HG03565 (cell line): ENCODE data around the gene HSPG2.
"Not testable (repeated sequence)": the region's sequence is repeated elsewhere in the genome, so short reads cannot be mapped to it uniquely, and the experiment has no call there.

Experiments used
- ATAC-seq: cut with Tn5 transposase; IDR thresholded peaks from one replicate; pipeline ENCODE4 v1.9.1; 2021; ENCODE audit warnings: mild to moderate bottlenecking, moderate library complexity; ENCODE audit not compliant: unreplicated experiment

HSPG2 gene

GRCh38 chr1:21813542-21813941, 123.6 kb downstream of the HSPG2 start:
- no peak for ATAC-seq

- ATAC-seq = no peak
Observed at GRCh38 chr1:21811875-21812305, 125.2 kb downstream of the HSPG2 start, which contains the start of gene LDLRAD2. TSS of gene LDLRAD2 (plus strand) at chr1:21812265. CDS start at chr1:21812452, 187 bp downstream.

- no peak for ATAC-seq
Observed at GRCh38 chr1:21804536-21804935, 132.6 kb downstream of the HSPG2 start.

GRCh38 chr1:21801100-21801499, 136.0 kb downstream of the HSPG2 start:
- no peak for ATAC-seq

GRCh38 chr1:21799730-21800129, 137.4 kb downstream of the HSPG2 start:
- no peak for ATAC-seq

- ATAC-seq = no peak
Observed at GRCh38 chr1:21795075-21795474, 142.0 kb downstream of the HSPG2 start.

- ATAC-seq = no peak
Observed at GRCh38 chr1:21794656-21795055, 142.5 kb downstream of the HSPG2 start.

DNA sequence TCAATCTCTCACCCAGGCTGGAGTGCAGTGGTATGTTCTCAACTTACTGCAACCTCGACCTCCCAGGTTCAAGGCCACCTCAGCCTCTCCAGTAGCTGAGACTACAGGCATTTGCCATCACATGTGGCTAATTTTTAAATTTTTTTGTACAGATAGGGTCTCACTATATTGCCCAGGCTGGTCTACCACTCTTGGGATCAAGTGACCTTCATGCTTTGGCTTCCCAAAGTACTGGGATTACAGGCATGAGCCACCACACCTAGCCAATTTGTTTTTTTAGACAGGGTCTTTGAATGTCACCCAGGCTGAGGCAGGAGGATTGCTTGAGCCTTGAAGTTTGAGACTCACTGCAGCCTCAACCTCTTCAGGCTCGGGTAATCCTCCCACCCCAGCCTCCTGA, 144.0 kb downstream of the HSPG2 start:
- ATAC-seq = no peak

DNA sequence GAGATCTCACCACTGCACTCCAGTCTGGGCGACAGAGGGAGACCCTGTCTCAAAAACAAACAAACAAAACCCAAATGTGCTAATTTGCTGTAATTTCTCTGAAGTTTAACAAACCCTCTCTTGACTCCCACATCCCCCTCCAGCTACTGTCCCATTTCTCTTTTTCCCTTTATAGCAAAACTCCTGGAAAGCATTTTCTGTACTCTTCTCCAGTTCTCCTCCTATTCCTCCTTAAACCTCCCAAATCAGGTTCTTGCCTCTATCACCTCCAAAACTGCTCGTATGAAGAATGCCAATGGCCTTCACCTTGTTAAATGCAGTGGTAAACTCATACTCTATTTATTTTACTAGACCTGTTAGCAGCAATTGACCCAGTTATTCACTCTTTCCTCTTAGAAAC, 150.5 kb downstream of the HSPG2 start:
- ATAC-seq = no peak

DNA sequence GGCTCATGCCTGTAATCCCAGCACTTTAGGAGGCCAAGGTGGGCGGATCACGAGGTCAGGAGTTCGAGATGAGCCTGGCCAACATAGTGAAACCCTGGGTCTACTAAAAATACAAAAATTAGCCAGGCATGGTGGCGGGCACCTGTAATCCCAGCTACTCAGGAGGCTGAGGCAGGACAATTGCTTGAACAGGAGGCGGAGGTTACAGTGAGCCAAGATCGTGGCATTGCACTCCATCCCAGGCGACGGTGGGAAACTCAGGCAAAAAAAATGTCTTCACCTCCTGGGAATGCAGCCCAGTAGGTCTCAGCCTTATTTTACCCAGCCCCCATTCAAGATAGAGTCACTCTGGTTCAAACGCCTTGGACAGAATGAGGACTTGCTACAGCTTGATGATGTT, 151.3 kb downstream of the HSPG2 start:
- not testable (repeated sequence) for ATAC-seq

DNA sequence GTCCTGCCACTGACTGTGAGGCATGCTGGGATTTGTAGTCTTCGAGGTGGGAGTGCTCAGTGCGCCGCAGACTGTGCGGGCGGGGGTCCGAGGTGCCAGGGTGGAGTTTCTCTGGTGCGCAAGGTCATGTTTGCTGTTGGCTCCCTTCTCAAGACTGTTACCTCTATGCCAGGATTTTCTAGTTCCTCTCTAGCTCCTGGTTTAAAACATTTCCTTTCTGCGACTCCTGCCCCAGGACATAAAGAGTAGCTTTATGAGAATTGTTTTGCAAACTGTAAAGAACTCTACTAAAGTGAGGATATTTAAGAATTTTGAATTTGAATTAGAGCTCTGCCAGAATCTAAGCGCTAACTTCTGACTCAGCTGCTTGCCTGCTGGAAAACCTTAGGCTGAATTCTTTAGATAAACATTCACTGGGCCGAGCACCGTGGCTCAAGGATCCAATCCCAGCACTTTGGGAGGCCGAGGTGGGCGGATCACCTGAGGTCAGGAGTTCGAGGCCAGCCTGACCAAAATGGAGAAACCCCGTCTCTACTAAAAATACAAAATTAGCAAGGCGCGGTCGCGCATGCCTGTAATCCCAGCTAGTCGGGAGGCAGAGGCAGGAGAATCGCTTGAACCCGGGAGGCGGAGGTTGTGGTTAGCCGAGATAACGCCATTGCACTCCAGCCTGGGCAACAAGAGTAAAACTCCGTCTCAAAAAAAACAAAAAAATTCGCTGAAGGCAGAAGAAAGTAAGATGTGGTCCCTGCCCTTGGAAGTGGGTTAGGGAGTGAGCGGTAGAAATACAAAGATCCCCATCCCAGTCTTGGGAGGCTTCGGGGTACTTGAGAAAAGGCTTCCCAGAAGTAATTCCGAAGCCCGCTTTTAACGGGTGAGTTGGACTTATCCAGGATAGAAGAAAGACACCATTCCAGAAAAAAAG, 153.2 kb downstream of the HSPG2 start:
- no peak for ATAC-seq

- ATAC-seq = peak; percentile 53
Observed at GRCh38 chr1:21782868-21783678, 154.0 kb downstream of the HSPG2 start, which contains the start of gene USP48. TSS of gene USP48 (minus strand) at chr1:21783149. CDS start at chr1:21782957, 192 bp downstream.

DNA sequence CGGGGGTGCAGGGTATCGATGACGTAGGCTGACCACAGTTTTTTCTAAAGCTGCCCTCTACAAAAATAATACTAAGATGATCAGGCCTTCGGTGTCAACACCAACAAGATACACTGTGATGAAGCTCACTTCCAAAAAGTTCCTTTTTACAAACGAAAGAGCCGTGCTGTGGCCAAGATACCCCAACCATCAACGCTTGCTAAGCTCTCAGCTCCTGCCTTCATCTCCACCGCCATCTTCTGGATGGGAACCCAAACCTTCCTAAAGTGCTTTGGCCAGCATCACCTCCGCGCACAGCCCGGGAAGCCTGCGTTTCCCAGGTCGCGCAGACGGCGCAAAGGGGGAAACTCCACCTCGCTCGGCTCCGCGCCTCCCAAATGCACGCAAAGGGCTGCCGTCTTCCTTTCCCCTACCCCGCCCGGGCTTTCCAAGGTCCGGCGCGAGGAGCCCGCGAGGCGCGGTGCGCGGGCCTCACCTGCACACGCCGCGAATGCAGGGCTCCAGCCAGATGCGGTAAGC, 154.7 kb downstream of the HSPG2 start:
- ATAC-seq = peak; percentile 7

- peak; percentile 15 for ATAC-seq
Observed at GRCh38 chr1:21781815-21782348, 155.2 kb downstream of the HSPG2 start.

DNA sequence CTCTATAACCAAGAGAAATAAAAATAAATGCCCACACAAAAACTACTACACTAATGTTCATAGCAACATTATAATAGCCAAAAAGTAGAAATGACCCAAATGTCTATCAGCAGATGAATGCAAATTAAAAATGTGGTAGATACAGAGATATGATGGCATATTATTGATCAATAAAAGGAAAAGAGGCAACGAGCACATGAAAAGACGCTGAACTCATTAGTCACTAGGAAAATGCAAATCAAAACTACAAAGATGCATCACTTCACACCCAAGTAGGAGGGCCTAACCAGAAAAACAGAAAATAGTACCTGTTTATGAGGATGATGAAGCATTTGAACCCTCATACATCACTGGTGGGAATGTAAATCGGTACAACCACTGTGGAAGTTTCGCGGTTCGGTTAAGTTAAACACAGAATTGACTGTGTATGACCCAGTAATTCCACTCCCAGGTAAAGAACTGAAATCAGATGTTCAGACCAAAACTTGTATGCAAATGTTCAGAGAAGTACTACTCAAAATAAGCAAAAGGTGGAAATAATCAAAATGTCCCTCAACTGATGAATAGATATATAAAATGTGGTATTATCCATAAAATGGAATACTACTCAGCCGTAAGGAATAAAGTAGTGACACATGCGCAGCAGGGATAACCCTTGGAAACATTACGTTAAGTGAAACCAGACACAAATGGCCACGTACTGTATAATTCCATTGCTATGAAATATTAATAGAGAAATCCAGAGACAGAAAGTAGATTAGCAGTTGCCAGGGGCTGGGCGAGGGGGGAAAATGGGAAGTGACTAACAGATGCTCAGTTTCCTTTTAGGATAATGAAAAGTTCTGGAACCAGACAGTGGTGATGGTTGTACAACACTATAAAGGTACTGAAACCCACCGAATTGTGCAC, 157.2 kb downstream of the HSPG2 start:
- ATAC-seq = peak; percentile 25

DNA sequence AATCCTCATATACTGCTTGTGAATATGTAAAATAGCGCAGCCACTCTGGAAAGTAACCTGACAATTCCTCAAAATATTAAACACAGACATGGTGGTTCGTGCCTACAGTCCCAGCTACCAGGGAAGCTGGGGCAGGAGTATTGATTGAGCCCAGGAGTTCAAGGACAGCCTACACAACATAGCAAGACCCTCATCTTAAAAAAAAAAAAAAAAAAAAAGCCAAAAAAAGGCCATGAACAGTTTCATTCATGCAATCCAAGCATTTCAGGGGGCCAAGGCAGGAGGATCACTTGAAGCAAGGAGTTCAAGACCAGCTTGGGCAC, 158.7 kb downstream of the HSPG2 start:
- no peak for ATAC-seq

GRCh38 chr1:21776925-21777324, 160.2 kb downstream of the HSPG2 start:
- not testable (repeated sequence) for ATAC-seq

GRCh38 chr1:21775985-21776562, 161.0 kb downstream of the HSPG2 start:
- no peak for ATAC-seq

DNA sequence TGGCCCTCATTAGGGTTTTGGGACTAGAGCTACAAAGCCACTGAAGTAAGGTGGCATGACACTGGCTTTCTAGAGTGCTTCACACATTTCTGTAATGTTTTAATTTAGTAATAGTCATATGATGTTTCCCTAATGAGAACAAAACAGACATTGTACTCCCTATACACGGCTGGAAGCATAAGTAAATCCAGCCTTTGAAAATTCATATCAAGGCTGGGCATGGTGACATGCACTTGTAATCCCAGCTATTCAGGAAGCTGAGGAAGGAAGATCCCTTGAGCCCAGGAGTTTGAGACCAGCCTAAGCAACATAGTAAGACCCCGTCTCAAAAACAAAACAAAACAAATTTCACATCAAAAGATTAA, 161.6 kb downstream of the HSPG2 start:
- ATAC-seq = no peak
